PC-9 (cell line): ENCODE results near the gene VWA3B. TPM values are rescaled to one million over a fixed set of nuclear protein-coding genes. Genes with fewer than 3 reads are reported as not detected.
"Not testable (repeated sequence)": the region's sequence is repeated elsewhere in the genome, so short reads cannot be mapped to it uniquely, and the experiment has no call there.

Source experiments
- BruUV-seq: library from RNA; stranded (reverse); fragments of 400-500 nt; replicated peaks from 2 replicates; lab custom pipeline; 2021; lab: Mats Ljungman, UMichigan
- CTCF ChIA-PET: fragments of 300-600 bp; sonication (Branson Sonifier 250); formaldehyde crosslinking; loops from one replicate; lab custom pipeline; 2022; ENCODE audit warnings: antibody characterized with exemption; lab: Charles Lee
- POLR2A ChIA-PET: fragments of 300-600 bp; sonication (Branson Sonifier 250); formaldehyde crosslinking; loops from one replicate; lab custom pipeline; 2022; ENCODE audit warnings: antibody characterized with exemption; ENCODE audit not compliant: unreplicated experiment; lab: Charles Lee
- DNase-seq, 2 experiments: peaks; one replicate each; pipeline versions ENCODE4 v3.0.0 to v3.0.0-alpha.2; 2015 to 2022; ENCODE audit warnings: mixed read lengths in 1 of 2
- H2AFZ ChIP-seq: fragments of 200-600 bp; sonication (generic); 2 replicates; pipeline ENCODE4 v1.8.1; 2017; ENCODE audit warnings: antibody characterized with exemption
- H3F3A ChIP-seq: fragments of 200-600 bp; sonication (generic); 2 replicates; pipeline ENCODE4 v1.8.1; 2017; ENCODE audit warnings: antibody characterized with exemption, mild to moderate bottlenecking, low read depth; ENCODE audit not compliant: insufficient read depth
- H3K27ac ChIP-seq: fragments of 200-600 bp; sonication (generic); 2 replicates; pipeline ENCODE4 v1.6.1; 2016; ENCODE audit warnings: mixed run types
- H3K27me3 ChIP-seq: fragments of 200-600 bp; sonication (generic); 2 replicates; pipeline ENCODE4 v1.6.1; 2016; ENCODE audit warnings: low read depth, mixed run types; ENCODE audit not compliant: insufficient read depth
- H3K36me3 ChIP-seq: fragments of 200-600 bp; sonication (generic); 2 replicates; pipeline ENCODE4 v1.6.1; 2016; ENCODE audit warnings: low read depth, mixed run types
- H3K4me1 ChIP-seq: fragments of 200-600 bp; sonication (generic); replicated peaks from 2 replicates; pipeline ENCODE4 v1.6.1; 2016; ENCODE audit warnings: mixed run types; ENCODE audit not compliant: insufficient read depth
- H3K4me2 ChIP-seq: fragments of 200-600 bp; sonication (generic); 2 replicates; pipeline ENCODE4 v1.6.1; 2017; ENCODE audit warnings: mixed run types
- H3K4me3 ChIP-seq: fragments of 200-600 bp; sonication (generic); 2 replicates; pipeline ENCODE4 v1.6.1; 2016; ENCODE audit warnings: mixed run types
- H3K79me2 ChIP-seq: fragments of 200-600 bp; sonication (generic); 2 replicates; pipeline ENCODE4 v1.6.1; 2017; ENCODE audit warnings: low read depth, mixed run types
- H3K9me2 ChIP-seq: fragments of 200-600 bp; sonication (generic); 2 replicates; pipeline ENCODE4 v1.8.1; 2017; ENCODE audit warnings: mild to moderate bottlenecking; ENCODE audit not compliant: insufficient read depth
- H3K9me3 ChIP-seq: fragments of 200-600 bp; sonication (generic); 2 replicates; pipeline ENCODE4 v1.8.1; 2016; ENCODE audit warnings: low read depth; ENCODE audit not compliant: insufficient read depth
- H4K20me1 ChIP-seq: fragments of 200-600 bp; sonication (generic); 2 replicates; pipeline ENCODE4 v1.8.1; 2017; ENCODE audit not compliant: insufficient read depth
- CTCF ChIP-seq: fragments of 200-600 bp; sonication (generic); conservative IDR thresholded peaks from 2 replicates; pipeline ENCODE4 v1.6.1; 2017; ENCODE audit warnings: mixed run types, antibody characterized with exemption, mild to moderate bottlenecking, moderate library complexity
- EZH2 ChIP-seq: fragments of 200-600 bp; sonication (generic); IDR thresholded peaks from 2 replicates; pipeline ENCODE4 v1.8.0; 2017; ENCODE audit warnings: antibody characterized with exemption, low read depth
- intact Hi-C: fragments of 100-400 bp; cut with micrococcal nuclease; formaldehyde crosslinking; loops from one replicate; pipeline ENCODE4 v1.10.0; 2022; ENCODE audit not compliant: unreplicated experiment
- total RNA-seq: library from RNA; stranded (reverse); gene quantifications from 2 replicates; pipeline ENCODE4 v1.2.3, GENCODE V29; 2021

Gene VWA3B
- total RNA-seq, 1 experiment from 2014 or later = not detected

- no peak overlapping the region for H3K4me2 ChIP-seq
- H3F3A ChIP-seq = no peaks in the 10 kb centered on the region
- no peaks in the 10 kb centered on the region for H3K9me2 ChIP-seq
- POLR2A ChIA-PET = no interaction called here
- no peaks in the 10 kb centered on the region for H4K20me1 ChIP-seq
- CTCF ChIA-PET = no interaction called here
- no peak overlapping the region for H3K27ac ChIP-seq
- intact Hi-C loops = no loop called here
- TF ChIP-seq EZH2 (no peak), CTCF (no peak)
- H2AFZ ChIP-seq = no peak overlapping the region
- no TSS peak for BruUV-seq
- peaks cover 19% of the 10 kb centered on the region; the same call in 1 of the 2 replicates for H3K27me3 ChIP-seq
- peaks cover 12% of the 10 kb centered on the region for H3K9me3 ChIP-seq
- H3K79me2 ChIP-seq = no peaks in the 10 kb centered on the region
- DNase-seq = no peak
- H3K36me3 ChIP-seq = no peaks in the 10 kb centered on the region
- no peaks in the 10 kb centered on the region for H3K4me1 ChIP-seq
- H3K4me3 ChIP-seq = no peak overlapping the region
These were observed 229.0 kb downstream of the VWA3B start for GRCh38 chr2:98315957-98316356.

GRCh38 chr2:98317214-98317613 is 230.2 kb downstream of the VWA3B start:
- Histone ChIP-seq H3K36me3 (no peaks in the 10 kb centered on the region), H3K79me2 (no peaks in the 10 kb centered on the region), H3K27me3 (peaks cover 7% of the 10 kb centered on the region; the same call in 1 of the 2 replicates), H3K4me1 (no peaks in the 10 kb centered on the region), H3K9me3 (peaks cover 25% of the 10 kb centered on the region), H2AFZ (no peak overlapping the region), H3K9me2 (no peaks in the 10 kb centered on the region), H4K20me1 (no peaks in the 10 kb centered on the region), H3K27ac (no peak overlapping the region), H3K4me2 (no peak overlapping the region), H3F3A (no peaks in the 10 kb centered on the region), H3K4me3 (no peak overlapping the region)
- POLR2A ChIA-PET = no interaction called here
- no peak for DNase-seq
- TF ChIP-seq CTCF = no peak
- no peak for TF ChIP-seq EZH2
- CTCF ChIA-PET = no interaction called here
- intact Hi-C loops = no loop called here
- no TSS peak for BruUV-seq

- H4K20me1 ChIP-seq, POLR2A ChIA-PET, BruUV-seq, H3K4me1 ChIP-seq, DNase-seq, intact Hi-C loops, CTCF ChIA-PET, H3K27ac ChIP-seq, H3K4me3 ChIP-seq, H3K36me3 ChIP-seq, H3K27me3 ChIP-seq, H3K9me2 ChIP-seq, H3F3A ChIP-seq, H3K79me2 ChIP-seq, H3K4me2 ChIP-seq, H2AFZ ChIP-seq: not testable (repeated sequence)
- peaks cover 28% of the 10 kb centered on the region for H3K9me3 ChIP-seq
These were observed 233.2 kb downstream of the VWA3B start for GRCh38 chr2:98320171-98320570.

- BruUV-seq = no TSS peak
- no peaks in the 10 kb centered on the region for H3F3A ChIP-seq
- H3K27me3 ChIP-seq = no peaks in the 10 kb centered on the region
- CTCF ChIA-PET = no interaction called here
- H3K9me3 ChIP-seq = peaks cover 28% of the 10 kb centered on the region
- no peak overlapping the region for H3K4me2 ChIP-seq
- H3K36me3 ChIP-seq = no peaks in the 10 kb centered on the region
- POLR2A ChIA-PET = no interaction called here
- no peaks in the 10 kb centered on the region for H4K20me1 ChIP-seq
- no peaks in the 10 kb centered on the region for H3K79me2 ChIP-seq
- TF ChIP-seq EZH2 (no peak), CTCF (no peak)
- intact Hi-C loops = no loop called here
- H2AFZ ChIP-seq = no peak overlapping the region
- H3K4me3 ChIP-seq = no peak overlapping the region
- H3K4me1 ChIP-seq = no peaks in the 10 kb centered on the region
- H3K27ac ChIP-seq = no peak overlapping the region
- DNase-seq = no peak
- no peaks in the 10 kb centered on the region for H3K9me2 ChIP-seq
These were observed 237.2 kb downstream of the VWA3B start for GRCh38 chr2:98324181-98324580.
